Upper lobe of left lung (tissue), 6 donors: ENCODE measurements around the gene STAT3. TPM values are rescaled to one million over a fixed set of nuclear protein-coding genes. Genes with fewer than 3 reads are reported as not detected.

Experiments used
- ATAC-seq, 2 donors: fragments of 200-7000 bp; cut with Tn5 transposase; one replicate each; pipeline ENCODE4 v1.9.1; 2022; ENCODE audit warnings: mild to moderate bottlenecking in 2 of 2, moderate library complexity in 2 of 2; ENCODE audit not compliant: low FRiP score in 2 of 2
- DNase-seq, 2 donors: peaks; one replicate each; pipeline ENCODE4 v3.0.0-alpha.2; 2019 to 2020
- H3K27ac ChIP-seq, 4 donors: fragments of 200-600 bp; sonication (generic); one replicate each; pipeline ENCODE4 v1.5.1; 2016 to 2019
- H3K27me3 ChIP-seq, 4 donors: fragments of 200-600 bp; sonication (generic); one replicate each; pipeline ENCODE4 v1.5.1; 2017 to 2019
- H3K36me3 ChIP-seq, 4 donors: fragments of 200-600 bp; sonication (generic); one replicate each; pipeline ENCODE4 v1.5.1; 2016 to 2019
- H3K4me1 ChIP-seq, 4 donors: fragments of 200-600 bp; sonication (generic); one replicate each; pipeline ENCODE4 v1.5.1; 2018 to 2019
- H3K4me3 ChIP-seq, 4 donors: fragments of 200-600 bp; sonication (generic); one replicate each; pipeline ENCODE4 v1.5.1; 2017 to 2019; ENCODE audit warnings: mild to moderate bottlenecking in 2 of 4, moderate library complexity in 1 of 4
- H3K9me3 ChIP-seq, 4 donors: fragments of 200-600 bp; sonication (generic); one replicate each; pipeline ENCODE4 v1.5.1; 2018 to 2019
- EP300 ChIP-seq, 4 donors: sonication (generic); formaldehyde crosslinking; IDR thresholded peaks; one replicate each; pipeline ENCODE4 v1.5.1; 2017; ENCODE audit warnings: antibody characterized with exemption in 4 of 4, control low read depth in 2 of 4
- POLR2A ChIP-seq, 4 donors: fragments of 450-650 bp; IDR thresholded peaks; one replicate each; pipeline ENCODE4 v1.5.1; 2016 to 2017; ENCODE audit warnings: antibody characterized with exemption in 4 of 4, mild to moderate bottlenecking in 2 of 4
- POLR2AphosphoS5 ChIP-seq, 2 donors: sonication (generic); formaldehyde crosslinking; IDR thresholded peaks; one replicate each; pipeline ENCODE4 v1.5.1; 2017; ENCODE audit warnings: antibody characterized with exemption in 2 of 2
- WGBS, 2 donors: methylation state at CpG; one replicate each; pipeline ENCODE4 v1.1.5; 2017 to 2018; 5-methylcytosine and 5-hydroxymethylcytosine counted together
- total RNA-seq, 6 donors: library from RNA; depleted of rRNA in 4 of 6; stranded (reverse); fragments of >200 nt in 4 of 6; gene quantifications; one replicate each; pipeline versions ENCODE4 v1.1.0 to v1.2.1, GENCODE V29; 2016 to 2021
- TF ChIP-seq, protein P1 (sequence below), 6 experiments: fragments of 450-650 bp in 4 of 6; fragments of 200-600 bp in 2 of 6; sonication (generic) in 2 of 6; IDR thresholded peaks; one replicate each; pipeline ENCODE4 v1.5.1; 2016 to 2019; ENCODE audit warnings: antibody characterized with exemption in 6 of 6
- donor health status: DM: no; HTN: no; CAD: no; lungs with moderate emphysema.
- donor health status: DM: no; HTN: yes; CAD: no; lungs with severe emphysema.

The STAT3 gene
- total RNA-seq, 6 donors from 2014 or later, result 228 to 335 (median 264) TPM

GRCh38 chr17:42312035-42312284 is 76.3 kb downstream of the STAT3 start:
- Histone ChIP-seq H3K27me3 (no peaks in the 10 kb centered on the region), H3K27ac (peak overlapping the region; percentile 50 to 80 (median 75)), H3K36me3 (peaks cover 28 to 90% (median 72%) of the 10 kb centered on the region in 4 donors), H3K4me1 (peaks cover 34 to 51% (median 48%) of the 10 kb centered on the region in 4 donors), H3K9me3 (no peaks in the 10 kb centered on the region), H3K4me3 (peak overlapping the region in 1 of 4 donors; percentile 19)
- no peak for TF ChIP-seq POLR2A (IDR thresholded peaks at IDR 0.05)
- no peak for TF ChIP-seq POLR2AphosphoS5 (IDR thresholded peaks at IDR 0.05)
- no peak for TF ChIP-seq EP300 (IDR thresholded peaks at IDR 0.05)
- TF ChIP-seq, protein P1, sequence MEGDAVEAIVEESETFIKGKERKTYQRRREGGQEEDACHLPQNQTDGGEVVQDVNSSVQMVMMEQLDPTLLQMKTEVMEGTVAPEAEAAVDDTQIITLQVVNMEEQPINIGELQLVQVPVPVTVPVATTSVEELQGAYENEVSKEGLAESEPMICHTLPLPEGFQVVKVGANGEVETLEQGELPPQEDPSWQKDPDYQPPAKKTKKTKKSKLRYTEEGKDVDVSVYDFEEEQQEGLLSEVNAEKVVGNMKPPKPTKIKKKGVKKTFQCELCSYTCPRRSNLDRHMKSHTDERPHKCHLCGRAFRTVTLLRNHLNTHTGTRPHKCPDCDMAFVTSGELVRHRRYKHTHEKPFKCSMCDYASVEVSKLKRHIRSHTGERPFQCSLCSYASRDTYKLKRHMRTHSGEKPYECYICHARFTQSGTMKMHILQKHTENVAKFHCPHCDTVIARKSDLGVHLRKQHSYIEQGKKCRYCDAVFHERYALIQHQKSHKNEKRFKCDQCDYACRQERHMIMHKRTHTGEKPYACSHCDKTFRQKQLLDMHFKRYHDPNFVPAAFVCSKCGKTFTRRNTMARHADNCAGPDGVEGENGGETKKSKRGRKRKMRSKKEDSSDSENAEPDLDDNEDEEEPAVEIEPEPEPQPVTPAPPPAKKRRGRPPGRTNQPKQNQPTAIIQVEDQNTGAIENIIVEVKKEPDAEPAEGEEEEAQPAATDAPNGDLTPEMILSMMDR (IDR thresholded peaks at IDR 0.05), result no peak
- 18 to 26% methylated on average over 4 to 5 of the region's 5 CpGs for WGBS, 2 donors
- no peak for ATAC-seq
- no peak for DNase-seq

DNA sequence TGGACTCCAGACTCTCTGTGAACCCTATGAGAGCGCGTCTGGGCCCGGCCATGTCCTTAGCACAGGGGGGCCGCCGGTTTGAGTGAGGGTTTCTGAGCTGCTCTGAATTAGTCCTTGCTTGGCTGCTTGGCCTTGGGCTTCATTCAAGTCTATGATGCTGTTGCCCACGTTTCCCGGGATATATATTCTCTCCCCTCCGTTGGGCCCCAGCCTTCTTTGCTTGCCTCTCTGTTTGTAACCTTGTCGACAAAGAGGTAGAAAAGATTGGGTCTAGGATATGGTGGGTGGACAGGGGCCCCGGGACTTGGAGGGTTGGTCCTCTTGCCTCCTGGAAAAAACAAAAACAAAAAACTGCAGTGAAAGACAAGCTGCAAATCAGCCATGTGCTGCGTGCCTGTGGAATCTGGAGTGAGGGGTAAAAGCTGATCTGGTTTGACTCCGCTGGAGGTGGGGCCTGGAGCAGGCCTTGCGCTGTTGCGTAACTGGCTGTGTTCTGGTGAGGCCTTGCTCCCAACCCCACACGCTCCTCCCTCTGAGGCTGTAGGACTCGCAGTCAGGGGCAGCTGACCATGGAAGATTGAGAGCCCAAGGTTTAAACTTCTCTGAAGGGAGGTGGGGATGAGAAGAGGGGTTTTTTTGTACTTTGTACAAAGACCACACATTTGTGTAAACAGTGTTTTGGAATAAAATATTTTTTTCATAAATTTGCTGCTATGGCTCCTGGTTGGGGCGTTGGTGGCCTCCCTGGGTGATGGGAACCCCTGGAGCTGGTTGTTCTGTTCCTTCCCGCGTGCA is 76.8 kb downstream of the STAT3 start:
- Histone ChIP-seq H3K4me1 (peaks cover 34 to 51% (median 48%) of the 10 kb centered on the region in 4 donors), H3K27ac (peak overlapping the region; percentile 50 to 80 (median 75)), H3K4me3 (peak overlapping the region in 1 of 4 donors; percentile 19), H3K36me3 (peaks cover 30 to 90% (median 72%) of the 10 kb centered on the region in 4 donors), H3K9me3 (no peaks in the 10 kb centered on the region), H3K27me3 (no peaks in the 10 kb centered on the region)
- DNase-seq (peak; percentile 78 to 97), ATAC-seq (peak; percentile 93 to 95)
- 52 to 53% methylated on average over 18 to 19 of the region's 19 CpGs for WGBS, 2 donors
- peak; percentile 65 to 70 for TF ChIP-seq POLR2AphosphoS5 (IDR thresholded peaks at IDR 0.05)
- TF ChIP-seq, protein P1 (IDR thresholded peaks at IDR 0.05), result no peak
- peak in 2 of 4 donors; percentile 4 to 9 for TF ChIP-seq POLR2A (IDR thresholded peaks at IDR 0.05)
- TF ChIP-seq EP300 (IDR thresholded peaks at IDR 0.05), result no peak

DNA sequence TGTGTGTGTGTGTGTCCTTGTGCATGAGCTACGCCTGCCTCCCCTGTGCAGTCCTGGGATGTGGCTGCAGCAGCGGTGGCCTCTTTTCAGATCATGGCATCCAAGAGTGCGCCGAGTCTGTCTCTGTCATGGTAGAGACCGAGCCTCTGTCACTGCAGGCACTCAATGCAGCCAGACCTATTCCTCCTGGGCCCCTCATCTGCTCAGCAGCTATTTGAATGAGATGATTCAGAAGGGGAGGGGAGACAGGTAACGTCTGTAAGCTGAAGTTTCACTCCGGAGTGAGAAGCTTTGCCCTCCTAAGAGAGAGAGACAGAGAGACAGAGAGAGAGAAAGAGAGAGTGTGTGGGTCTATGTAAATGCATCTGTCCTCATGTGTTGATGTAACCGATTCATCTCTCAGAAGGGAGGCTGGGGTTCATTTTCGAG is 77.4 kb downstream of the STAT3 start:
- Histone ChIP-seq H3K9me3 (no peaks in the 10 kb centered on the region), H3K36me3 (peaks cover 31 to 90% (median 71%) of the 10 kb centered on the region in 4 donors), H3K27ac (peak overlapping the region; percentile 32 to 80 (median 75)), H3K4me3 (no peak overlapping the region), H3K27me3 (no peaks in the 10 kb centered on the region), H3K4me1 (peaks cover 34 to 51% (median 47%) of the 10 kb centered on the region in 4 donors)
- WGBS, 2 donors, result 71 to 73% methylated on average over 6 to 9 of the region's 9 CpGs
- DNase-seq (no peak), ATAC-seq (no peak)
- no peak for TF ChIP-seq POLR2AphosphoS5 (IDR thresholded peaks at IDR 0.05)
- TF ChIP-seq, protein P1 (IDR thresholded peaks at IDR 0.05), result no peak
- TF ChIP-seq POLR2A (IDR thresholded peaks at IDR 0.05), result no peak
- no peak for TF ChIP-seq EP300 (IDR thresholded peaks at IDR 0.05)

GRCh38 chr17:42309986-42310786 is 78.1 kb downstream of the STAT3 start:
- H3K27me3 ChIP-seq, result no peaks in the 10 kb centered on the region
- no peak overlapping the region for H3K4me3 ChIP-seq
- 83 to 85% methylated on average over 15 to 19 of the region's 19 CpGs for WGBS, 2 donors
- H3K36me3 ChIP-seq, result peaks cover 25 to 90% (median 70%) of the 10 kb centered on the region in 4 donors
- DNase-seq, result no peak
- H3K4me1 ChIP-seq, result peaks cover 33 to 47% (median 44%) of the 10 kb centered on the region in 4 donors
- ATAC-seq, result no peak
- peak overlapping the region in 3 of 4 donors; percentile 74 to 80 (median 76) for H3K27ac ChIP-seq
- TF ChIP-seq POLR2AphosphoS5 (IDR thresholded peaks at IDR 0.05), result no peak
- TF ChIP-seq, protein P1 (IDR thresholded peaks at IDR 0.05), result no peak
- no peak for TF ChIP-seq EP300 (IDR thresholded peaks at IDR 0.05)
- no peak for TF ChIP-seq POLR2A (IDR thresholded peaks at IDR 0.05)
- H3K9me3 ChIP-seq, result no peaks in the 10 kb centered on the region
